Right lobe of liver (tissue), 4 donors: ENCODE data around the gene PCED1B.

ENCODE experiments used
- POLR2A ChIP-seq: fragments of 450-650 bp; IDR thresholded peaks from one replicate; pipeline ENCODE4 v1.6.1; 2017; ENCODE audit warnings: antibody characterized with exemption, mild to moderate bottlenecking
- TF ChIP-seq, protein P1 (sequence below), 4 donors: fragments of 200-600 bp in 3 of 4; fragments of 450-650 bp in 1 of 4; IDR thresholded peaks; one replicate each; pipeline versions ENCODE4 v1.5.1 to v1.8.0; 2016 to 2022; ENCODE audit warnings: antibody characterized with exemption in 4 of 4, mild to moderate bottlenecking in 2 of 4
- donor health status: DM: no; HTN: no; CAD: no.
- donor health status: DM: no; HTN: no; CAD: no.
- donor health status: DM: no; HTN: yes; CAD: no.

DNA sequence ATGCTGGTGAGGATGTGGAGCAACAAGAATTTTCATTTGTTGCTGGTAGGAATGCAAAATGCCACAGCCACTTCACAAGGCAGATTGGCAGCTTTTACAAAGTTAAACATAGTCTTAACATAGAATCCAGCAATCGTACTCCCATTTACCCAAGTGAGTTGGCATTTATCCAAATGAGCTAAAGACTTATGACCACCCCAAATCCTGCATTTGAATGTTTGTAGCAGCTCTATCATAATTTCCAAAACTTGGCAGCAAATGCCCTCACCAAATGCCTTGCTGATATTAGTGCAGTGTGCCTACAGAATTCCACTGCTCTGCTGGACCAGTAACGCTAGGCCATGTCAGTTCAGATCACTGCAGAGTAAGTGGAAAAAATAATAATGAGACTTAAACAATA lies 121.0 kb downstream of the PCED1B start:
- TF ChIP-seq, protein P1, sequence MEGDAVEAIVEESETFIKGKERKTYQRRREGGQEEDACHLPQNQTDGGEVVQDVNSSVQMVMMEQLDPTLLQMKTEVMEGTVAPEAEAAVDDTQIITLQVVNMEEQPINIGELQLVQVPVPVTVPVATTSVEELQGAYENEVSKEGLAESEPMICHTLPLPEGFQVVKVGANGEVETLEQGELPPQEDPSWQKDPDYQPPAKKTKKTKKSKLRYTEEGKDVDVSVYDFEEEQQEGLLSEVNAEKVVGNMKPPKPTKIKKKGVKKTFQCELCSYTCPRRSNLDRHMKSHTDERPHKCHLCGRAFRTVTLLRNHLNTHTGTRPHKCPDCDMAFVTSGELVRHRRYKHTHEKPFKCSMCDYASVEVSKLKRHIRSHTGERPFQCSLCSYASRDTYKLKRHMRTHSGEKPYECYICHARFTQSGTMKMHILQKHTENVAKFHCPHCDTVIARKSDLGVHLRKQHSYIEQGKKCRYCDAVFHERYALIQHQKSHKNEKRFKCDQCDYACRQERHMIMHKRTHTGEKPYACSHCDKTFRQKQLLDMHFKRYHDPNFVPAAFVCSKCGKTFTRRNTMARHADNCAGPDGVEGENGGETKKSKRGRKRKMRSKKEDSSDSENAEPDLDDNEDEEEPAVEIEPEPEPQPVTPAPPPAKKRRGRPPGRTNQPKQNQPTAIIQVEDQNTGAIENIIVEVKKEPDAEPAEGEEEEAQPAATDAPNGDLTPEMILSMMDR (IDR thresholded peaks at IDR 0.05), result no peak
- TF ChIP-seq POLR2A, result no peak
